Measurements from ENCODE around the gene SHCBP1L. TPM values are rescaled to one million over a fixed set of nuclear protein-coding genes. Genes with fewer than 3 reads are reported as not detected.

The SHCBP1L gene
- polyA plus RNA-seq, 1 experiment = not detected

DNA sequence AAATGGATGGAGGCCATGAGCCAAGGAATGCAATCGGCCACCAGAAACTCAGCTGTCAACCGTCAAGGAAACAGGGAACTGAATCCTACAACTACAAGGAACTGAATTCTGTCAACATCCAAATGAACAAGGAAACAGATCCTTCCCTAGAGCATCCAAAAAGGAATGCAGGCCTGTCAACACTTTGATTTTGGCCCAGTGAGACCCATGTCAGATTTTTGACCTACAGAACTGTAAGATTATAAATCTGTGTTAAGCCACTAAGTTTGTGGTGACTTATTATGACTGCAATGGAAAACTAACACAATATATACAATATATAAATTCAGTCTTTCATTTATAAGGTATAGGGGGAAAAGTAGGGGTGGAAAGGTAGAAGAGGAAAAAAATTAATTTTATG is 55.3 kb downstream of the SHCBP1L start:
- Histone ChIP-seq H3K27me3 (ENCODE audit: control insufficient read depth, insufficient read depth, low read length) (no peaks in the 10 kb centered on the region), H3K9me3 (ENCODE audit: control insufficient read depth, insufficient read depth, low read length) (no peaks in the 10 kb centered on the region), H3K27ac (ENCODE audit: low read depth, low read length) (no peak overlapping the region), H3K4me3 (ENCODE audit: low read depth, low read length) (no peak overlapping the region)
- TF ChIP-seq, protein P1, sequence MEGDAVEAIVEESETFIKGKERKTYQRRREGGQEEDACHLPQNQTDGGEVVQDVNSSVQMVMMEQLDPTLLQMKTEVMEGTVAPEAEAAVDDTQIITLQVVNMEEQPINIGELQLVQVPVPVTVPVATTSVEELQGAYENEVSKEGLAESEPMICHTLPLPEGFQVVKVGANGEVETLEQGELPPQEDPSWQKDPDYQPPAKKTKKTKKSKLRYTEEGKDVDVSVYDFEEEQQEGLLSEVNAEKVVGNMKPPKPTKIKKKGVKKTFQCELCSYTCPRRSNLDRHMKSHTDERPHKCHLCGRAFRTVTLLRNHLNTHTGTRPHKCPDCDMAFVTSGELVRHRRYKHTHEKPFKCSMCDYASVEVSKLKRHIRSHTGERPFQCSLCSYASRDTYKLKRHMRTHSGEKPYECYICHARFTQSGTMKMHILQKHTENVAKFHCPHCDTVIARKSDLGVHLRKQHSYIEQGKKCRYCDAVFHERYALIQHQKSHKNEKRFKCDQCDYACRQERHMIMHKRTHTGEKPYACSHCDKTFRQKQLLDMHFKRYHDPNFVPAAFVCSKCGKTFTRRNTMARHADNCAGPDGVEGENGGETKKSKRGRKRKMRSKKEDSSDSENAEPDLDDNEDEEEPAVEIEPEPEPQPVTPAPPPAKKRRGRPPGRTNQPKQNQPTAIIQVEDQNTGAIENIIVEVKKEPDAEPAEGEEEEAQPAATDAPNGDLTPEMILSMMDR (IDR thresholded peaks at IDR 0.05; ENCODE audit: low read depth, low read length) = no peak
- ChIA-PET CTCF (no interaction called here), POLR2A (no interaction called here)
- no peak for DNase-seq (ENCODE audit: low read depth, low spot score)

DNA sequence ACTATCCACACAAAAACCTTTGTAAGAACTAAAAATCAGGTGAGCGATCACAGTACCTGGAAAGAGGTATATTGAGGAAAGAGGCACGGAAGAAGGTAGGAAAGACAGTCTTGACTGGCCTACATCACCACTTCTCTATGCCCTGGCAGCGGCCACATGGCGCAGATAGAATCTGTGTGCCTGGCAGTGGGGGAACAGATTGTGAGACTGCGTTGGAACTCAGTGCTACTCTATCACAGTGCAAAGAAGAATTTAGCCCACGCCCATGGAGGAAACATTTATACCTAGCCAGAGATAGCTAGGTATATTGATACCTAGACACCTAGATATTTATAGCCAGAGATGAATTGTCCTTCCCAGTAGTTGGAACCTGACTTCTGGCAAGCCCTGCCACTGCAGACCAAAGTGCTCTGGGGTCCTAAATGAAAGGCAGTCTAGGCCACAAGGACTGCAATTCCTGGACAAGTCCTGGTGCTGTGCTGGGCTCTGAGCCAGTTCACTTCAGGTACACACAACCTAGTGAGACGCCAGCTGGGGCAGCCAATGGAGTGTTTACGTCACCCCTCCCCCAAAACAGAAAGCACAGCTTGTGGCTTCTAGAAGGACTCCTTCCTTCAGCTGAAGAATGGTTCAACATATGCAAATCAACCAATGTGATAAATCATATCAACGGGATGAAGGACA is 61.9 kb downstream of the SHCBP1L start:
- Histone ChIP-seq H3K27ac (ENCODE audit: low read depth, low read length) (no peak overlapping the region), H3K27me3 (ENCODE audit: control insufficient read depth, insufficient read depth, low read length) (no peaks in the 10 kb centered on the region), H3K4me3 (ENCODE audit: low read depth, low read length) (no peak overlapping the region), H3K9me3 (ENCODE audit: control insufficient read depth, insufficient read depth, low read length) (no peaks in the 10 kb centered on the region)
- ChIA-PET POLR2A (interaction anchor here (0.6 kb wide), 1 partner anchor 527 kb away, joined by 10 read pairs; the partner anchor contains the start of gene NMNAT2), CTCF (no interaction called here)
- DNase-seq (ENCODE audit: low read depth, low spot score) = no peak
- TF ChIP-seq, protein P1 (IDR thresholded peaks at IDR 0.05; ENCODE audit: low read depth, low read length) = no peak

DNA sequence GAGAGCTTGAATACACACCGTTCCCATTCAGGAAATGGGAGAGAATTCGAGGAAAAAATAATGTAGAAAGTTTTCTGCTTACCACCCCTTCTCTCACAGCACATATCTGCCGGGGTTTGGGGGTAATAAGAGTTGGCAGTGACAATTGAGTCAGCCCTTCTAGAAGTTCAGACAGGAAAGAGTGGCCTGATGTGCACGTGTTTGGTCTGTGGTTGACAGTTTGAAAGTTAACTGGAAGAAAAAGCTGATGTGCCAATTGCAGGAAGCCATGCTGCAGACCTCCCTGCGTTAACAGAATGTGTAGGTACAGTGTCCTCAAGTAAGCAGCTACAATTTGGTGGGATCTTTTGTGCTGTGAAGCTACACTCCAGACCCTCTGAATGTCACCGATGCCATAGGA is 63.0 kb downstream of the SHCBP1L start:
- TF ChIP-seq, protein P1 (IDR thresholded peaks at IDR 0.05; ENCODE audit: low read depth, low read length) = no peak
- Histone ChIP-seq H3K27ac (ENCODE audit: low read depth, low read length) (no peak overlapping the region), H3K27me3 (ENCODE audit: control insufficient read depth, insufficient read depth, low read length) (no peaks in the 10 kb centered on the region), H3K9me3 (ENCODE audit: control insufficient read depth, insufficient read depth, low read length) (no peaks in the 10 kb centered on the region), H3K4me3 (ENCODE audit: low read depth, low read length) (no peak overlapping the region)
- CTCF ChIA-PET = interaction anchor here (1.5 kb wide), 1 partner anchor 345 kb away, joined by 3 read pairs; no protein-coding TSS in a partner anchor
- POLR2A ChIA-PET = interaction anchor here (0.6 kb wide), 1 partner anchor 195 kb away, joined by 5 read pairs; no protein-coding TSS in a partner anchor
- no peak for DNase-seq (ENCODE audit: low read depth, low spot score)

DNA sequence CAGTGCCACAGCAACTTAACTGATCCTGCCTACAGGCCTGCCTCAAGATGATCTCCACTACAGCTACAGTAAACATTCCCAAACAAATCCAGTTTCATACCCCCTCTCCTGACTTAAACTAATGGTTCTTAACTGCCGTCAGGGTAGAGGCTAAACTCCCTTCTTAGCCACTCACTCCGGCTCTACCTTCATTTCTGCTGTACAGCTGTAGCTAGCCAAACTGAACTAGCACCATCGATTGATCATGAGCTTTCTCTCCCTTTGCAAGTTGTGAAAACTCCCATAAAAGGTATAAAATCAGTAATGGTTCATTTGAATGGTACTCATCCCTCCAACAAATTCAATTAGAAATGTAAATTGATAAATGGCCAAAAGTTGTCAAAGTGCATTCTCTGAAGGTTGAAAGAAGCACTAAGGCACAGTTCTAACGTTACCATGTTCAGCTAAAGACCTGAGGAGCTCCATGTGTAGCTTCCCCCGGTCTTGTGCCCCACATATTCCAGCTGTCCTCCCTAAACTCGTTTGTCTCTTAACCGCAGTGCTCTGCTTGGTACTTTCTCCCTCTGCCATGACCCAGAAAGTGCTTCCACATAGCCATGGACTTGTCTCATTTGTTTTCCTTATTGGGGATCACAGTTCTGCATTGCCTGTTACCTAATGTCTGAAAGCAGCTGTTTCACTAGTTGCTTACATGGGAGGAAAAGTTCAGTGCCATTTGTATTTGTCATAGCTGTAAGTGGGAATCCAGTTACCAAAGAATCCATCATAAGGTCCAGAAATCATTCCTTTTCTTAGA is 64.0 kb downstream of the SHCBP1L start:
- no peak overlapping the region for H3K4me3 ChIP-seq (ENCODE audit: low read depth, low read length)
- no peak overlapping the region for H3K27ac ChIP-seq (ENCODE audit: low read depth, low read length)
- no peak for DNase-seq (ENCODE audit: low read depth, low spot score)
- no peaks in the 10 kb centered on the region for H3K9me3 ChIP-seq (ENCODE audit: control insufficient read depth, insufficient read depth, low read length)
- ChIA-PET POLR2A (interaction anchor here (0.6 kb wide), 1 partner anchor 161 kb away, joined by 8 read pairs; no protein-coding TSS in a partner anchor), CTCF (interaction anchor here (1.5 kb wide), 1 partner anchor 346 kb away, joined by 3 read pairs; no protein-coding TSS in a partner anchor)
- no peaks in the 10 kb centered on the region for H3K27me3 ChIP-seq (ENCODE audit: control insufficient read depth, insufficient read depth, low read length)
- TF ChIP-seq, protein P1 (IDR thresholded peaks at IDR 0.05; ENCODE audit: low read depth, low read length) = no peak

DNA sequence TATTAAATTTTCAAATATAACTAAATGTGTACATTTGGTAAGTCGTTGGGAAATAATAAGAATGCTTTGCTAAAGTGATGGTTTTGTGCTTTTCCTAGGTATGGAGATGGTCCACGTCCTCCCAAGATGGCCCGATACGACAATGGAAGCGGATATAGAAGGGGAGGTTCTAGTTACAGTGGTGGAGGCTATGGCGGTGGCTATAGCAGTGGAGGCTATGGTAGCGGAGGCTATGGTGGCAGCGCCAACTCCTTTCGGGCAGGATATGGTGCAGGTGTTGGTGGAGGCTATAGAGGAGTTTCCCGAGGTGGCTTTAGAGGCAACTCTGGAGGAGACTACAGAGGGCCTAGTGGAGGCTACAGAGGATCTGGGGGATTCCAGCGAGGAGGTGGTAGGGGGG is 66.0 kb downstream of the SHCBP1L start:
- Histone ChIP-seq H3K27me3 (ENCODE audit: control insufficient read depth, insufficient read depth, low read length) (no peaks in the 10 kb centered on the region), H3K4me3 (ENCODE audit: low read depth, low read length) (no peak overlapping the region), H3K9me3 (ENCODE audit: control insufficient read depth, insufficient read depth, low read length) (no peaks in the 10 kb centered on the region), H3K27ac (ENCODE audit: low read depth, low read length) (no peak overlapping the region)
- TF ChIP-seq, protein P1 (IDR thresholded peaks at IDR 0.05; ENCODE audit: low read depth, low read length) = no peak
- ChIA-PET CTCF (no interaction called here), POLR2A (no interaction called here)
- DNase-seq (ENCODE audit: low read depth, low spot score) = no peak
